Endothelial cell (in vitro differentiated cells): ENCODE measurements around the gene TRMT112. TPM values are rescaled to one million over a fixed set of nuclear protein-coding genes. Genes with fewer than 3 reads are reported as not detected.
"Not testable (repeated sequence)": the region's sequence is repeated elsewhere in the genome, so short reads cannot be mapped to it uniquely, and the experiment has no call there.

Experiments
- DNase-seq: peaks from one replicate; pipeline ENCODE4 v3.0.0; 2021; ENCODE audit warnings: low spot score
- H3K27ac Mint-ChIP-seq: one replicate; pipeline ENCODE4 v1.8.0; 2021; ENCODE audit warnings: mixed read lengths, inconsistent platforms; ENCODE audit not compliant: unreplicated experiment
- H3K27me3 Mint-ChIP-seq: one replicate; pipeline ENCODE4 v1.8.0; 2021; ENCODE audit warnings: mild to moderate bottlenecking, moderate library complexity, mixed read lengths, inconsistent platforms; ENCODE audit not compliant: unreplicated experiment
- H3K36me3 Mint-ChIP-seq: one replicate; pipeline ENCODE4 v1.8.0; 2021; ENCODE audit warnings: mild to moderate bottlenecking, low read depth, mixed read lengths, inconsistent platforms; ENCODE audit not compliant: unreplicated experiment
- H3K4me1 Mint-ChIP-seq: one replicate; pipeline ENCODE4 v1.8.0; 2021; ENCODE audit warnings: mild to moderate bottlenecking, mixed read lengths, inconsistent platforms; ENCODE audit not compliant: unreplicated experiment
- H3K4me3 Mint-ChIP-seq: one replicate; pipeline ENCODE4 v1.8.0; 2021; ENCODE audit warnings: mild to moderate bottlenecking, mixed read lengths, inconsistent platforms; ENCODE audit not compliant: unreplicated experiment
- H3K9me3 Mint-ChIP-seq: one replicate; pipeline ENCODE4 v1.8.0; 2021; ENCODE audit warnings: mixed read lengths, inconsistent platforms; ENCODE audit not compliant: unreplicated experiment
- total RNA-seq: library from RNA; stranded (reverse); fragmentation: NEBNext Ultra II Directional; extraction: Animal tissue kit (Norgen Biotek cat#: 25700); gene quantifications from one replicate; pipeline ENCODE4 v1.2.1, GENCODE V29; 2021; ENCODE audit not compliant: unreplicated experiment
- TF ChIP-seq, protein P1 (sequence below): fragments of 200-600 bp; sonication (generic); IDR thresholded peaks from one replicate; pipeline ENCODE4 v1.5.0; 2021; ENCODE audit warnings: antibody characterized with exemption; ENCODE audit not compliant: unreplicated experiment

Gene TRMT112
- total RNA-seq, 1 donor from 2014 or later, result 138 TPM

DNA sequence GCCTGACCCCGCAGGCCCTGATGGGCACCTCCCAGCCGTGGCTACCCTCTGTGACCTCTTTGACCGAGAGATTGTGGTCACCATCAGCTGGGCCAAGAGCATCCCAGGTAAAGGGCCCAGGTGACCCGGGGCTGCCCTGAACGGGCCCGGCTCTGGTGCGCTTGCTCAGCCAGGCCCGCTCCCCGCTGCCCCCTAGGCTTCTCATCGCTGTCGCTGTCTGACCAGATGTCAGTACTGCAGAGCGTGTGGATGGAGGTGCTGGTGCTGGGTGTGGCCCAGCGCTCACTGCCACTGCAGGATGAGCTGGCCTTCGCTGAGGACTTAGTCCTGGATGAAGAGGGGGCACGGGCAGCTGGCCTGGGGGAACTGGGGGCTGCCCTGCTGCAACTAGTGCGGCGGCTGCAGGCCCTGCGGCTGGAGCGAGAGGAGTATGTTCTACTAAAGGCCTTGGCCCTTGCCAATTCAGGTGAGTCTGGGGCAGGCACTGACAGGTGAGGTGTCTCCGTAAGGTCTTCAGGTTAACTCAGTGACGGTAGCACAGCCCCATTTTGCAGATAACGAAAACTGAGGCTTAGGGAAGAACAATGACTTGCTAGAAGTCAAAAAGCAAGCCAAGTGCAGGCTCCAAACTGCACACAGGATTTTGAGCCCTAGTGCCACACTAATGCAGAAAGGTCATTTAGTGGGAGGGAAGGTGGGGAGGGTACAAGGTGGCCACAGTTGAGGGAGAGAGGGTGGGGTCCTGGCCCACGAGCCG, 2.4 kb downstream of the TRMT112 start:
- DNase-seq, result no peak
- peaks cover 19% of the 10 kb centered on the region for H3K27me3 Mint-ChIP-seq
- peaks cover 21% of the 10 kb centered on the region for H3K4me1 Mint-ChIP-seq
- H3K9me3 Mint-ChIP-seq, result no peaks in the 10 kb centered on the region
- peak overlapping the region; percentile 47 for H3K4me3 Mint-ChIP-seq
- TF ChIP-seq, protein P1, sequence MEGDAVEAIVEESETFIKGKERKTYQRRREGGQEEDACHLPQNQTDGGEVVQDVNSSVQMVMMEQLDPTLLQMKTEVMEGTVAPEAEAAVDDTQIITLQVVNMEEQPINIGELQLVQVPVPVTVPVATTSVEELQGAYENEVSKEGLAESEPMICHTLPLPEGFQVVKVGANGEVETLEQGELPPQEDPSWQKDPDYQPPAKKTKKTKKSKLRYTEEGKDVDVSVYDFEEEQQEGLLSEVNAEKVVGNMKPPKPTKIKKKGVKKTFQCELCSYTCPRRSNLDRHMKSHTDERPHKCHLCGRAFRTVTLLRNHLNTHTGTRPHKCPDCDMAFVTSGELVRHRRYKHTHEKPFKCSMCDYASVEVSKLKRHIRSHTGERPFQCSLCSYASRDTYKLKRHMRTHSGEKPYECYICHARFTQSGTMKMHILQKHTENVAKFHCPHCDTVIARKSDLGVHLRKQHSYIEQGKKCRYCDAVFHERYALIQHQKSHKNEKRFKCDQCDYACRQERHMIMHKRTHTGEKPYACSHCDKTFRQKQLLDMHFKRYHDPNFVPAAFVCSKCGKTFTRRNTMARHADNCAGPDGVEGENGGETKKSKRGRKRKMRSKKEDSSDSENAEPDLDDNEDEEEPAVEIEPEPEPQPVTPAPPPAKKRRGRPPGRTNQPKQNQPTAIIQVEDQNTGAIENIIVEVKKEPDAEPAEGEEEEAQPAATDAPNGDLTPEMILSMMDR, result no peak
- H3K36me3 Mint-ChIP-seq, result peaks cover 18% of the 10 kb centered on the region
- H3K27ac Mint-ChIP-seq, result no peak overlapping the region

DNA sequence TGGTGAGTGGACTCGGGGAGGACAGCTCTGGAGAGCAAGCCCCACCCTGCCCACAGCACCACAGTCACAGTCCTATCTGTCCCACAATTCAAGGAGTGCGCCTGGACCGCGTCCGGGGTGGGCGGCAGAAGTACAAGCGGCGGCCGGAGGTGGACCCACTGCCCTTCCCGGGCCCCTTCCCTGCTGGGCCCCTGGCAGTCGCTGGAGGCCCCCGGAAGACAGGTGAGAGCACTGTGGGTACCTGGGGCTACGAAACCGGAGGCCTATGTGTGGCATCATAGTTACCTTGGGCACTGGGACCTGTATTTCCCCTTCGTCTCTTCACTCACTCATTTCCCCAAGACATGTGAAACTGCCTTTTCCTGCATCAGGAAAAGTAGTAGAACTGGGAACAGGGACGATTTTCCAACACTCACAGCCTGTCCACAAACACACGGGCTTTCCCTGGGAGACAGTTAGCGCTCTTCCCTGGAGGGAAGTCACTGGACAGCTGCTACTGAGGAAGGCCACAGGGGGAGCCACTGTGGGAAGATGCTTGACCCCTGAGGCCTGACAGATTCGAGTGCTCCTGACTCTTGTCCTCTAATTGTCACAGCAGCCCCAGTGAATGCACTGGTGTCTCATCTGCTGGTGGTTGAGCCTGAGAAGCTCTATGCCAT, 3.1 kb downstream of the TRMT112 start:
- no peak overlapping the region for H3K27ac Mint-ChIP-seq
- peaks cover 20% of the 10 kb centered on the region for H3K4me1 Mint-ChIP-seq
- no peak overlapping the region for H3K4me3 Mint-ChIP-seq
- TF ChIP-seq, protein P1, result no peak
- peaks cover 17% of the 10 kb centered on the region for H3K36me3 Mint-ChIP-seq
- DNase-seq, result no peak
- no peaks in the 10 kb centered on the region for H3K9me3 Mint-ChIP-seq
- peaks cover 14% of the 10 kb centered on the region for H3K27me3 Mint-ChIP-seq

DNA sequence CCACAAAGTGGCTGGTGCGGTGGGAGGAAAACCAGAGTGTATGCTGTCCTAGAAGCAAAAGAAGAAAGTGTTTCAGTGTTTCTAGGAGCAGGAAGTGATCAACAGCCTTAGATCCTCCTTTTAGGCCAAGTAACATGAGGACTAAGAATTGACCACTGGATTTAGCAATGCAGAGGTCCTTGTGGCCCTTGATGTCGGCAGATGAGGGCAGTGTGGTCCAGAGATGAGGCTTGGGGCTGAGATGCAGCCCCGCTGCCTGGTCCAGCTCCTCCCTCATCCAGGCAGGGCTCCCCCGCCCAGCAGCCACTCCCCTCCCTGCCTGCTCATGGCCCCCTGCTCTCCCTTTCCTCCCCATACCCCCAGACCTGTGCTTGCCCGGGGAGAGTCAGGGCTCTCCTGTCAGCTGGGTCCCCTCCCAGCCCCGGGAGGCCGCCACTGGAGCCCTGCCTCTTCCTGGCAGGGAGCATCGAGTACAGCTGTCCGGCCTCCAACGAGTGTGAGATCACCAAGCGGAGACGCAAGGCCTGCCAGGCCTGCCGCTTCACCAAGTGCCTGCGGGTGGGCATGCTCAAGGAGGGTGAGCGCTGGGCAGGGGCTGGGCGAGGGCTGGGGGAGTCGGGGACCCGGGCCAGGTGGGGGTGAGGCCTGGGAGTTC, 3.7 kb downstream of the TRMT112 start:
- Mint-ChIP-seq H3K27me3 (peaks cover 11% of the 10 kb centered on the region), H3K4me3 (no peak overlapping the region), H3K27ac (peak overlapping the region; percentile 6), H3K9me3 (no peaks in the 10 kb centered on the region), H3K36me3 (peaks cover 17% of the 10 kb centered on the region), H3K4me1 (peaks cover 16% of the 10 kb centered on the region)
- TF ChIP-seq, protein P1, result no peak
- DNase-seq, result no peak

DNA sequence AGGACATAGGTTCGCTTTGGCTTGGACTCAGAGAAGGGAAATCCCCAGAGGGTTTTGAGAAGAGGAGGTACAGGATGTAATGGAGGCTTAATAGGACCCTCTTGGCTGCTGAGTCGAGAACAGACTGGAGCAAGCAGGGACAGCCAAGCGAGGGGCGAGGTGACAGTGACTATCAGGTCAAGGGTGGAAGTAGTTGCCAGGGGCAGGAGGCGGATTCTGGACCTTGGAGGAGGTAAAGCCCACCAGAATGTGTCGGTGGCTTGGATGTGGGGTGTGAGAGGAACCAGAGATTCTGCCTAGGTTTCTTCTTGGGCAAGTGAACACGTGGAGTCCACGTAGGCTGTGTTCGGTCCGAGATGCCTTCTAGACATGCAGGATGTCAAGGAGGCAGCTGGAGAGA, 4.4 kb downstream of the TRMT112 start:
- Mint-ChIP-seq H3K9me3 (no peaks in the 10 kb centered on the region), H3K4me1 (peaks cover 16% of the 10 kb centered on the region), H3K4me3 (peak overlapping the region; percentile 70), H3K27me3 (peaks cover 11% of the 10 kb centered on the region), H3K36me3 (peaks cover 17% of the 10 kb centered on the region), H3K27ac (peak overlapping the region; percentile 6)
- TF ChIP-seq, protein P1, result no peak
- DNase-seq, result no peak

DNA sequence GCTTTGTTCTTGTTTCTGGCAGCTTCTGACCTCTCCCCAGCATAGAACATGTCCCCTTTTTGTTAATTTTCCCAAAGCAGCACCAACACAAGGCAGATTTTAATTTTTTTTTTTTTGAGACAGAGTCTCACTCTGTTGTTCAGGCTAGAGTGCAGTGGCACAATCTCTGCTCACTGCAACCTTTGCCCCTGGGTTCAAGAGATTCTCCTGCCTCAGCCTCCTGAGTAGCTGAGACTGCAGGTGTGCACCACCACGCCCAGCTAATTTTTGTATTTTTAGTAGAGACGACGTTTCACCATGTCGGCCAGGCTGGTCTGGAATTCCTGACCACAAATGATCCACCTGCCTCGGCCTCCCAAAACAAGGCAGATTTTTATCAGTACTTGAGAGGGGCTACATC, 9.6 kb downstream of the TRMT112 start:
- Mint-ChIP-seq H3K36me3 (peaks cover 12% of the 10 kb centered on the region), H3K4me1 (peaks cover 15% of the 10 kb centered on the region), H3K4me3 (peak overlapping the region; percentile 48)
- not testable (repeated sequence) for DNase-seq, H3K27me3 Mint-ChIP-seq, H3K9me3 Mint-ChIP-seq, H3K27ac Mint-ChIP-seq
